Activated CD8-positive, alpha-beta T cell treated with anti-CD3 and anti-CD28 coated beads for 36 hours (primary cell): ENCODE results near the gene PDE4B. TPM values are rescaled to one million over a fixed set of nuclear protein-coding genes. Genes with fewer than 3 reads are reported as not detected.
A peak's percentile ranks its signal among the peaks of the same experiment; 100 is the strongest.

Experiments used
- ATAC-seq: fragments of 200-7000 bp; cut with Tn5 transposase; one replicate; pipeline ENCODE4 v1.10.0; 2021; ENCODE audit warnings: mild to moderate bottlenecking, moderate library complexity
- CTCF ChIA-PET: fragments of 350-600 bp; sonication (Branson Sonifier 250); formaldehyde crosslinking; loops from one replicate; lab custom pipeline; 2021; ENCODE audit warnings: antibody characterized with exemption; lab: Charles Lee
- POLR2A ChIA-PET: fragments of 350-600 bp; sonication (Branson Sonifier 250); formaldehyde crosslinking; loops from one replicate; lab custom pipeline; 2021; ENCODE audit warnings: antibody characterized with exemption; lab: Charles Lee
- DNase-seq: peaks from one replicate; pipeline ENCODE4 v3.0.0-alpha.2; 2020
- H3K27ac Mint-ChIP-seq: one replicate; pipeline ENCODE4 v1.8.0; 2021; ENCODE audit warnings: mild to moderate bottlenecking, mixed read lengths
- H3K27me3 Mint-ChIP-seq: one replicate; pipeline ENCODE4 v1.8.0; 2021; ENCODE audit warnings: mixed read lengths
- H3K36me3 Mint-ChIP-seq: one replicate; pipeline ENCODE4 v1.8.0; 2021; ENCODE audit warnings: low read depth, mixed read lengths
- H3K4me1 Mint-ChIP-seq: one replicate; pipeline ENCODE4 v1.8.0; 2021; ENCODE audit warnings: low read depth, mixed read lengths
- H3K4me3 Mint-ChIP-seq: one replicate; pipeline ENCODE4 v1.8.0; 2021; ENCODE audit warnings: mild to moderate bottlenecking, moderate library complexity, mixed read lengths
- H3K9me3 Mint-ChIP-seq: one replicate; pipeline ENCODE4 v1.8.0; 2021; ENCODE audit warnings: mixed read lengths
- CTCF ChIP-seq: fragments of 200-600 bp; IDR thresholded peaks from one replicate; pipeline ENCODE4 v1.8.0; 2022; ENCODE audit warnings: antibody characterized with exemption, mild to moderate bottlenecking
- intact Hi-C: fragments of 100-400 bp; cut with micrococcal nuclease; formaldehyde crosslinking; loops from one replicate; pipeline ENCODE4 v1.10.0; 2022
- total RNA-seq, 2 experiments: library from RNA; stranded (reverse); gene quantifications; one replicate each; pipeline ENCODE4 v1.2.3, GENCODE V29; 2021

The PDE4B gene
- total RNA-seq, 2 experiments from 2014 or later, result 32.4 to 33.1 TPM

- Mint-ChIP-seq H3K36me3 (no peaks in the 10 kb centered on the region), H3K27me3 (peaks cover 2% of the 10 kb centered on the region), H3K9me3 (no peaks in the 10 kb centered on the region), H3K4me3 (no peak overlapping the region), H3K4me1 (peaks cover 52% of the 10 kb centered on the region), H3K27ac (no peak overlapping the region)
- intact Hi-C loops, result no loop called here
- DNase-seq (no peak), ATAC-seq (no peak)
- ChIA-PET POLR2A (interaction anchor here (0.8 to 1.6 kb wide), 4 partner anchors 94 to 196 kb away, joined by 3 to 5 read pairs (median 4); no protein-coding TSS in a partner anchor), CTCF (interaction anchor here (0.7 to 22.3 kb wide), 14 partner anchors 8 to 254 kb away, joined by 3 to 512 read pairs (median 4); no protein-coding TSS in a partner anchor)
- no peak for TF ChIP-seq CTCF
These were observed 457.8 kb downstream of the PDE4B start for GRCh38 chr1:66250478-66250877.

GRCh38 chr1:66251546-66251945, 458.9 kb downstream of the PDE4B start:
- Mint-ChIP-seq H3K4me3 (no peak overlapping the region), H3K27me3 (peaks cover 2% of the 10 kb centered on the region), H3K36me3 (no peaks in the 10 kb centered on the region), H3K4me1 (peaks cover 50% of the 10 kb centered on the region), H3K27ac (no peak overlapping the region), H3K9me3 (no peaks in the 10 kb centered on the region)
- DNase-seq, result no peak
- intact Hi-C loops, result no loop called here
- CTCF ChIA-PET, result interaction anchor here (0.5 to 22.3 kb wide), 11 partner anchors 9 to 486 kb away, joined by 3 to 512 read pairs (median 10); no protein-coding TSS in a partner anchor
- POLR2A ChIA-PET, result interaction anchor here (1.0 to 1.9 kb wide), 3 partner anchors 28 to 124 kb away, joined by 3 to 7 read pairs (median 6); no protein-coding TSS in a partner anchor
- no peak for TF ChIP-seq CTCF
- ATAC-seq, result no peak

- POLR2A ChIA-PET, result interaction anchor here (0.8 to 2.7 kb wide), 4 partner anchors 99 to 193 kb away, joined by 3 to 11 read pairs (median 5); no protein-coding TSS in a partner anchor
- H3K36me3 Mint-ChIP-seq, result no peaks in the 10 kb centered on the region
- no peak for DNase-seq
These were observed 460.7 kb downstream of the PDE4B start for GRCh38 chr1:66253330-66253921.

GRCh38 chr1:66254785-66255184, 462.1 kb downstream of the PDE4B start:
- Mint-ChIP-seq H3K27me3 (no peaks in the 10 kb centered on the region), H3K4me3 (no peak overlapping the region), H3K9me3 (no peaks in the 10 kb centered on the region), H3K27ac (no peak overlapping the region), H3K36me3 (no peaks in the 10 kb centered on the region), H3K4me1 (peaks cover 53% of the 10 kb centered on the region)
- CTCF ChIA-PET, result interaction anchor here (1.0 to 22.3 kb wide), 11 partner anchors 12 to 249 kb away, joined by 5 to 512 read pairs (median 25); no protein-coding TSS in a partner anchor
- intact Hi-C loops, result no loop called here
- DNase-seq (no peak), ATAC-seq (no peak)
- POLR2A ChIA-PET, result interaction anchor here (3.1 kb wide), 1 partner anchor 81 kb away, joined by 16 read pairs; no protein-coding TSS in a partner anchor
- TF ChIP-seq CTCF, result no peak

More at GRCh38 chr1:66253330-66253921, 460.7 kb downstream of the PDE4B start:
- H3K9me3 Mint-ChIP-seq, result no peaks in the 10 kb centered on the region
- H3K27me3 Mint-ChIP-seq, result peaks cover 1% of the 10 kb centered on the region
- intact Hi-C loops, result loop anchor here (1.0 kb wide), 1 partner anchor 192 kb away; no protein-coding TSS in a partner anchor
- TF ChIP-seq CTCF, result peak; percentile 83
- H3K4me1 Mint-ChIP-seq, result peaks cover 46% of the 10 kb centered on the region
- no peak overlapping the region for H3K4me3 Mint-ChIP-seq
- ATAC-seq, result peak; percentile 89
- H3K27ac Mint-ChIP-seq, result no peak overlapping the region
- CTCF ChIA-PET, result interaction anchor here (0.8 to 22.3 kb wide), 21 partner anchors 11 to 294 kb away, joined by 3 to 512 read pairs (median 5); no protein-coding TSS in a partner anchor
